Brain microvascular endothelial cell (primary cell): ENCODE results near the gene AADACL3.

Experiments
- DNase-seq: peaks from one replicate; pipeline ENCODE4 v3.0.0-alpha.2; 2020
- H3K27ac ChIP-seq: fragments of 250-450 bp; sonication (Bioruptor Pico); 2 replicates; pipeline ENCODE4 v1.5.1; 2020; ENCODE audit warnings: mild to moderate bottlenecking, moderate library complexity
- H3K27me3 ChIP-seq: fragments of 250-450 bp; sonication (Bioruptor Pico); replicated peaks from 2 replicates; pipeline ENCODE4 v1.5.1; 2020; ENCODE audit warnings: mild to moderate bottlenecking
- H3K36me3 ChIP-seq: fragments of 250-450 bp; sonication (Bioruptor Pico); replicated peaks from 2 replicates; pipeline ENCODE4 v1.5.1; 2020; ENCODE audit warnings: mild to moderate bottlenecking
- H3K4me3 ChIP-seq: 2 replicates; pipeline ENCODE4 v1.5.1; 2011; ENCODE audit warnings: low read depth, mild to moderate bottlenecking, control low read depth, low read length, moderate library complexity
- CTCF ChIP-seq: IDR thresholded peaks from 2 replicates; pipeline ENCODE4 v1.5.1; 2011; ENCODE audit warnings: low read depth, mild to moderate bottlenecking, moderate library complexity, low read length, control low read depth, inconsistent platforms; ENCODE audit errors: missing control alignments
- in situ Hi-C: cut with HindIII; loops from 2 replicates; pipeline ENCODE4 v1.10.0; 2017; ENCODE audit warnings: low sequenced_read_pairs, low pct_ligation_motif_present

Gene AADACL3

GRCh38 chr1:12754738-12755137, 38.8 kb downstream of the AADACL3 start:
- TF ChIP-seq CTCF = no peak
- Histone ChIP-seq H3K4me3 (no peak overlapping the region), H3K27me3 (no peaks in the 10 kb centered on the region), H3K36me3 (no peaks in the 10 kb centered on the region), H3K27ac (no peak overlapping the region)
- in situ Hi-C loops = no loop called here
- no peak for DNase-seq

GRCh38 chr1:12756273-12756672, 40.4 kb downstream of the AADACL3 start:
- H3K27me3 ChIP-seq = no peaks in the 10 kb centered on the region
- no peak for DNase-seq
- no peak overlapping the region for H3K27ac ChIP-seq
- TF ChIP-seq CTCF = no peak
- no peak overlapping the region for H3K4me3 ChIP-seq
- no peaks in the 10 kb centered on the region for H3K36me3 ChIP-seq
- in situ Hi-C loops = no loop called here

GRCh38 chr1:12756768-12757413, 41.0 kb downstream of the AADACL3 start:
- no peak for TF ChIP-seq CTCF
- no peaks in the 10 kb centered on the region for H3K36me3 ChIP-seq
- no peak overlapping the region for H3K4me3 ChIP-seq
- no peak overlapping the region for H3K27ac ChIP-seq
- H3K27me3 ChIP-seq = no peaks in the 10 kb centered on the region
- in situ Hi-C loops = no loop called here
- no peak for DNase-seq

- no peak for DNase-seq
- TF ChIP-seq CTCF = no peak
- no peaks in the 10 kb centered on the region for H3K36me3 ChIP-seq
- H3K4me3 ChIP-seq = no peak overlapping the region
- in situ Hi-C loops = no loop called here
- H3K27ac ChIP-seq = no peak overlapping the region
- no peaks in the 10 kb centered on the region for H3K27me3 ChIP-seq
These were observed 41.9 kb downstream of the AADACL3 start for GRCh38 chr1:12757836-12758235.

GRCh38 chr1:12760256-12760795, 44.4 kb downstream of the AADACL3 start:
- no peak for DNase-seq
- H3K27ac ChIP-seq = no peak overlapping the region
- no peak overlapping the region for H3K4me3 ChIP-seq
- in situ Hi-C loops = no loop called here
- no peaks in the 10 kb centered on the region for H3K27me3 ChIP-seq
- TF ChIP-seq CTCF = no peak
- H3K36me3 ChIP-seq = no peaks in the 10 kb centered on the region

GRCh38 chr1:12761781-12762180, 45.9 kb downstream of the AADACL3 start:
- no peak overlapping the region for H3K27ac ChIP-seq
- no peak for DNase-seq
- no peak for TF ChIP-seq CTCF
- H3K36me3 ChIP-seq = no peaks in the 10 kb centered on the region
- no peaks in the 10 kb centered on the region for H3K27me3 ChIP-seq
- in situ Hi-C loops = no loop called here
- no peak overlapping the region for H3K4me3 ChIP-seq
